ENCODE results near the gene ERC2.

DNA sequence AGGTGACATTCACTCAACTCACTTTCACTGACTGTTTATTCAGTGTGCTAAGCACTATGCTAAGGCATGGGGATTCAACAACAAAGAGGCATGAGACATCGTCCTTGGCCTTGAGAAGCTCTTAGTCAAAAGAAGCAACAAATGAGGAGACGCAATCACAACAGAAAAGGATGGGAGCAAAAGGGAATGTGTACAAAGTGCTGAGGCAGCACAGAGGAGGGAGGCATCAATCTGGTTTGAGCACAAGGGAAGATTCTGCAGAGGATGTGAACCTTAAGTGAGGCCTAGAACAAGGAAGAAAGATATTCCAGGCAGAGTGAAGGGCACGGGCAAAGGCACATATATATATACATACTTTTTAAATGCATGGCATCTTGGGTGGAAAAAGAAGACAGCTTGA, 151.3 kb downstream of the ERC2 start:
- TF ChIP-seq, protein P1, sequence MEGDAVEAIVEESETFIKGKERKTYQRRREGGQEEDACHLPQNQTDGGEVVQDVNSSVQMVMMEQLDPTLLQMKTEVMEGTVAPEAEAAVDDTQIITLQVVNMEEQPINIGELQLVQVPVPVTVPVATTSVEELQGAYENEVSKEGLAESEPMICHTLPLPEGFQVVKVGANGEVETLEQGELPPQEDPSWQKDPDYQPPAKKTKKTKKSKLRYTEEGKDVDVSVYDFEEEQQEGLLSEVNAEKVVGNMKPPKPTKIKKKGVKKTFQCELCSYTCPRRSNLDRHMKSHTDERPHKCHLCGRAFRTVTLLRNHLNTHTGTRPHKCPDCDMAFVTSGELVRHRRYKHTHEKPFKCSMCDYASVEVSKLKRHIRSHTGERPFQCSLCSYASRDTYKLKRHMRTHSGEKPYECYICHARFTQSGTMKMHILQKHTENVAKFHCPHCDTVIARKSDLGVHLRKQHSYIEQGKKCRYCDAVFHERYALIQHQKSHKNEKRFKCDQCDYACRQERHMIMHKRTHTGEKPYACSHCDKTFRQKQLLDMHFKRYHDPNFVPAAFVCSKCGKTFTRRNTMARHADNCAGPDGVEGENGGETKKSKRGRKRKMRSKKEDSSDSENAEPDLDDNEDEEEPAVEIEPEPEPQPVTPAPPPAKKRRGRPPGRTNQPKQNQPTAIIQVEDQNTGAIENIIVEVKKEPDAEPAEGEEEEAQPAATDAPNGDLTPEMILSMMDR (IDR thresholded peaks at IDR 0.05; ENCODE audit: control extremely low read depth in 1 of 3, insufficient read depth in 1 of 3, low read depth in 1 of 3, low read length in 3 of 3) = no peak
- TF ChIP-seq CHD2 (IDR thresholded peaks at IDR 0.05; ENCODE audit: low read length) (no peak), JUND (IDR thresholded peaks at IDR 0.05; ENCODE audit: low read length) (no peak), CBX5 (IDR thresholded peaks at IDR 0.05; ENCODE audit: low read depth, low read length) (no peak)

Data from H1 (cell line).